ENCODE measurements around the gene NT5DC1. TPM values are rescaled to one million over a fixed set of nuclear protein-coding genes. Genes with fewer than 3 reads are reported as not detected.
"Not testable (repeated sequence)": the region's sequence is repeated elsewhere in the genome, so short reads cannot be mapped to it uniquely, and the experiment has no call there.

NT5DC1 gene
- total RNA-seq, 2 experiments from 2014 or later: 51.1 to 51.3 TPM

DNA sequence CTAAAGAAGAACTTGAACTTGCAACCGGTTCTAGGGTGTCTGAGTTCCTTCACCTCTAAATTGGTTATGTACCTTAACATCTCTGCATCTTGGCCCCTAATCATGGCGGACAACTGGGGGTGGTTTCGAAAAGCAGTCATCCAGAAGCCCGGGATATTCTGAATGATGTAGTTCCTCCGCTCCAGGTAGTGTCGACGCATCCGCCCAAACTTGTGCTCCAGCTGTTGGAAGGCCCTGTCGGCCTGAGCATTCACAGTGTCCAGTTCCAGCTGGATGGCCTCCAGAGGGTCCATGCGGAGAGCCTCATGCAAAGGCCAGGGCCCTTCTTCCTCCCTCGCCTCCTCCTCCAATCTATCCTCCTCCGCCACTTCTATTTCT is 178.2 kb downstream of the NT5DC1 start:
- peaks cover 52% of the 10 kb centered on the region for H3K4me1 Mint-ChIP-seq (ENCODE audit: low read depth)
- H3K9me3 Mint-ChIP-seq: no peaks in the 10 kb centered on the region
- ChIA-PET POLR2A (interaction anchor here (0.6 to 3.0 kb wide), 8 partner anchors 10 to 402 kb away, joined by 3 to 15 read pairs (median 4); partner anchors contain the start of genes NT5DC1, RWDD1 and TSPYL4), CTCF (interaction anchor here (1.0 to 5.2 kb wide), 5 partner anchors 9 to 254 kb away, joined by 4 to 30 read pairs (median 4); no protein-coding TSS in a partner anchor)
- H3K4me3 Mint-ChIP-seq: peak overlapping the region; percentile 91
- H3K27ac Mint-ChIP-seq: peak overlapping the region; percentile 95
- peak; percentile 53 for DNase-seq
- intact Hi-C loops (cut with micrococcal nuclease): loop anchor here (1.0 to 10.0 kb wide), 11 partner anchors 11 to 1326 kb away; partner anchors contain the start of genes DSE, GOPC, NT5DC1 and RSPH4A
- peaks cover 40% of the 10 kb centered on the region for H3K36me3 Mint-ChIP-seq
- no peaks in the 10 kb centered on the region for H3K27me3 Mint-ChIP-seq

DNA sequence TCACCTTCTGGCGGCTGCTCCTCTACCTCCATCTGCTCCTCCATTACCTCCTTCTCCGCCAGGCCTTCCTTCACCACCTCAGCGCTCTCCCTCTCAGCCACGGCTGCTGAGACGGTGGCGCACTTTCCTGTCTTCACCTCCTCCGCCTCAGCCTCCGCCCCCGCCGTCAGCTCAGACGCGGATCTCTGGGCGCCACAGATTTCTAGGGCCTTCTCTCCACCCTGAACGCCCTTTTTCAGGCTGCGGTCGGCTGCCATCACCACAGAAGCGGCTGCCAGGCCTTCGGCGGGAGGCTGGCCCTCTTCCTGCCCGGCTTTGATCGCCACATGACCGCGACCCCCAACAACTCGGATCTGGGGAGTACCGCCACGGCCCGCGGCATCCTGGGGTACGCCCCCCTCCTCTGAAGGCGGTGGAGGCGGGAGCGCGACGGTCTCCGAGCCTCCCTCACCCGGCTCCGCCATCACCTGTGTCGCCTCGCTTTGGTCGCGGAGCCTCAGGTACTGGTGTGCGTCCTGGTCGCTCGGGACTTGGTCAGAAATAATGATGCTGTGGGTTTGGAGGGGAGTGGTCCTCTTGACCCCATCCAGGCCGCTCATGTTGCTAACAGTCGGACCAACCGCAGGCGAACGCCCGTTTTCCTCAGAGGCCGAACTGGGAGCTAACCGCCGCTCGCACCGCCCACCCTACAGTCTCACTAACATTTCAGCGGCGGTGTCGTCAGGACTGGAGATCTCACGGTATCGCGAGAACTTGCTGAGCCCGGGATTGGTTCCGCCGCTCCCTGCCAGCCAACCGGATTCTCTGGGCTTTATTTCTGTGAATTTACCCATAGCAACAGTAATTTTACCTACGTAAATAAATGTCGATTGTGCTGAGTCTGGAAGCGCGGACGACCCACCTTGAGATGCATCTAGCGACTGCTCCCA is 178.8 kb downstream of the NT5DC1 start, which contains the start of gene TSPYL1:
Gene TSPYL1, minus strand, starts transcription at position 699 of the 929 bp plus-strand sequence. Its CDS starts 100 bp downstream, at position 599.
- H3K4me3 Mint-ChIP-seq: peak within 1 kb of the TSS; percentile 91
- ChIA-PET POLR2A (interaction anchor here (0.6 to 3.0 kb wide), 13 partner anchors 10 to 402 kb away, joined by 3 to 15 read pairs (median 4); partner anchors contain the start of genes KPNA5, NT5DC1, RWDD1 and TSPYL4), CTCF (interaction anchor here (0.6 to 5.2 kb wide), 8 partner anchors 9 to 282 kb away, joined by 3 to 30 read pairs (median 4); no protein-coding TSS in a partner anchor)
- H3K36me3 Mint-ChIP-seq: peaks cover 40% of the 10 kb centered on the region
- H3K27ac Mint-ChIP-seq: peak within 1 kb of the TSS; percentile 95
- no peaks in the 10 kb centered on the region for H3K27me3 Mint-ChIP-seq
- DNase-seq: peak; percentile 97
- intact Hi-C loops (cut with micrococcal nuclease): loop anchor here (1.0 to 10.0 kb wide), 11 partner anchors 11 to 1325 kb away; partner anchors contain the start of genes DSE, GOPC, NT5DC1 and RSPH4A
- no peaks in the 10 kb centered on the region for H3K9me3 Mint-ChIP-seq
- H3K4me1 Mint-ChIP-seq (ENCODE audit: low read depth): peaks cover 49% of the 10 kb centered on the region

DNA sequence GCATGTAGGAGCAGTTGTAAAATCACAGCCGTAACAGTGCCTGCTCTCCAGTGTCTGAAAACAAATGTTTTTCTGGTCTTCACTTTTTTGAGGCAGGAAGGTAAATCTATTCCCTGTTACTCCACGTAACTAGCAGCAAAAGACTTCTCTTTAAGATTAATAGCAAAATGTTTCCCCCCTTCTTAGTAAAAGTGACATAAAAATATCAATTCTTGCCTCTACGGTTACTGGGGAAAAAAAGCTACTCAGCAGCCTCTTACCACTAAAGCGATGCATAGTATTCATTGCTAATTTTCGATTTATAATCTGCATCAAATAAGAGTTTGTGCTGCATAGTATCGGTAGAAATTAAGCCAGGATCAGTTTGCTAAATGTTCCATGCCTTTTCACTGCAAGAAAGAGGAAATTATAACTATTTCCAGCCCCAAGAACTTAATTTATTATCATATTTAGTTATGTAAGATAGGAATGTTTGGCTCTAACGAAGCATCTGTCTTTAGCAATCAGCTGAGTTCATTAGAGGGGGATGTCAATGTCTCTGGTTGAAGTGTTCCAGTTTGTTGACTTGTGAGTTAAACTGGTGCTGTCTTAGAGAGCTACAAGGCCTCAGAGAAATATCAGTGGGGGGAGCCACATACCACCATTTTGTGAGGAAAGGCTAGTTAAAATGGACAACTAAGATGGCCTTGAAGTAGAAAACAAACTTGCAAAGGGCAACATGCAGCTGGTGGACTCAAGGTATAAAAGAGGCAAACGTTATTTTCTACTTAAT is 179.7 kb downstream of the NT5DC1 start:
- intact Hi-C loops (cut with micrococcal nuclease): no loop called here
- peaks cover 35% of the 10 kb centered on the region for H3K36me3 Mint-ChIP-seq
- peak overlapping the region; percentile 91 for H3K4me3 Mint-ChIP-seq
- peaks cover 43% of the 10 kb centered on the region for H3K4me1 Mint-ChIP-seq (ENCODE audit: low read depth)
- no peak for DNase-seq
- H3K27me3 Mint-ChIP-seq: no peaks in the 10 kb centered on the region
- H3K9me3 Mint-ChIP-seq: no peaks in the 10 kb centered on the region
- CTCF ChIA-PET: interaction anchor here (0.6 to 5.2 kb wide), 9 partner anchors 8 to 291 kb away, joined by 3 to 30 read pairs (median 4); partner anchors contain the start of gene RWDD1
- peak overlapping the region; percentile 95 for H3K27ac Mint-ChIP-seq
- POLR2A ChIA-PET: interaction anchor here (0.7 to 3.0 kb wide), 8 partner anchors 12 to 401 kb away, joined by 3 to 15 read pairs (median 4); partner anchors contain the start of genes KPNA5, RWDD1 and TSPYL4

DNA sequence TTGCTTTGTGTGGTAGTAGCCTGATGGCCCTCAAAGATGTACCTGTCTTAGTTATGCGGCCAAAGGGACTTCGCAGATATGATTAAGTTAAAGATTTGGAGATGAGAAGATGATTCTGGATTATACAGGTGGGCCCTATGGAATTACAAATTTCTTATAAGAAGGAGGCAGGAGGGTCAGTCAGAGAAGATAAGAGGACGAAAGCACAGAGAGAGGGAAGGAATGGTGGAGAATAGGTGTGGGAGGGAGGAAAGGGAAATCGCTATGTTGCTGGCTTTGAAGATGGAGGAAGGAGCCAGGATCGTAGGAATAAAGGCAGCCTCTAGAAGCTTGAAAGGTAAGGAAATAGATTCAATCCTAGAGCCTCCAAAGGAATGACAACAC is 180.3 kb downstream of the NT5DC1 start:
- peak overlapping the region; percentile 91 for H3K4me3 Mint-ChIP-seq
- ChIA-PET CTCF (interaction anchor here (1.1 to 5.2 kb wide), 4 partner anchors 11 to 290 kb away, joined by 3 to 30 read pairs (median 6); partner anchors contain the start of gene RWDD1), POLR2A (interaction anchor here (2.9 to 3.0 kb wide), 2 partner anchors 29 to 291 kb away, joined by 13 to 15 read pairs; partner anchors contain the start of gene RWDD1)
- H3K9me3 Mint-ChIP-seq: no peaks in the 10 kb centered on the region
- H3K27ac Mint-ChIP-seq: peak overlapping the region; percentile 95
- intact Hi-C loops (cut with micrococcal nuclease): no loop called here
- peaks cover 32% of the 10 kb centered on the region for H3K36me3 Mint-ChIP-seq
- no peak for DNase-seq
- H3K27me3 Mint-ChIP-seq: no peaks in the 10 kb centered on the region
- H3K4me1 Mint-ChIP-seq (ENCODE audit: low read depth): peaks cover 37% of the 10 kb centered on the region

DNA sequence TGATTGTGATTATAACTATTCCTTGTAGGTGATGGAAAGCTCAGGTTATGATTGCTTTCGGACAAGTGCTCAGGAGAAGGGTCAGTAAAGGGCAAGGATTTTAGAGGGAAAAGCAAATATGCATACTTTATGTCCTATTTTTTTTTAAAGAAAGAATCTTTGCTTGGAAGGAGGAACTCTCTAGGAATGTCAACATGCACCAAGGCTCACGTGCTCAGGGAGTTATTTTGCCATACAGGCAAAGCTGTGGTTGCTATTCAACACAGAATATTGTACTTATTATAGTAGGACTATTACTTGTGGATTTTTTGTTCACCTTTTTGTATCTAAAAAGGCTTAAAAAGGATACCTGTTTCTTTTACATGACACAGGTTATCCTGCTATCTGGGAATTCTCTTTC is 182.0 kb downstream of the NT5DC1 start:
- ChIA-PET POLR2A (no interaction called here), CTCF (interaction anchor here (0.8 to 1.0 kb wide), 2 partner anchors 11 to 14 kb away, joined by 3 to 4 read pairs; no protein-coding TSS in a partner anchor)
- peaks cover 19% of the 10 kb centered on the region for H3K36me3 Mint-ChIP-seq
- DNase-seq: no peak
- intact Hi-C loops (cut with micrococcal nuclease): no loop called here
- H3K27ac Mint-ChIP-seq: no peak overlapping the region
- no peaks in the 10 kb centered on the region for H3K27me3 Mint-ChIP-seq
- no peak overlapping the region for H3K4me3 Mint-ChIP-seq
- H3K4me1 Mint-ChIP-seq (ENCODE audit: low read depth): peaks cover 22% of the 10 kb centered on the region
- no peaks in the 10 kb centered on the region for H3K9me3 Mint-ChIP-seq

DNA sequence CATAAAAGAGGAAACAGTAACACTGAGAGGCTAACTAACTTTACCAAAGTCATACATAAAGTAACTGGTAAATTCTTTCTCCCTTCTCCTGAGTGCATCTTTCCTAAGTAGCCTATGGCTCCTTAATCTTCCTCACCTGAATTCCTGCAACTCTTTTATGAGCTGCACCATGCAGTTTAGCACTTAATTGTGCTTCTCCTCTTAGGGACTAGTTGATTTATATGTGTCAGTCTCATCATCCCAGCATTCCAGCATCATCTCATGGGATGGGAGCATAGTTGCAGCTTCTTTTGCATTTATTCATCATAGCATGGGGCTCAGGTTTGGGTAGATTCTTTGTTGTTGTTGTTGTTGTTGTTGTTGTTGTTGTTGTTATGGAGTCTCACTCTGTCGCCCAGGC is 182.5 kb downstream of the NT5DC1 start:
- peaks cover 17% of the 10 kb centered on the region for H3K4me1 Mint-ChIP-seq (ENCODE audit: low read depth)
- intact Hi-C loops (cut with micrococcal nuclease): no loop called here

DNA sequence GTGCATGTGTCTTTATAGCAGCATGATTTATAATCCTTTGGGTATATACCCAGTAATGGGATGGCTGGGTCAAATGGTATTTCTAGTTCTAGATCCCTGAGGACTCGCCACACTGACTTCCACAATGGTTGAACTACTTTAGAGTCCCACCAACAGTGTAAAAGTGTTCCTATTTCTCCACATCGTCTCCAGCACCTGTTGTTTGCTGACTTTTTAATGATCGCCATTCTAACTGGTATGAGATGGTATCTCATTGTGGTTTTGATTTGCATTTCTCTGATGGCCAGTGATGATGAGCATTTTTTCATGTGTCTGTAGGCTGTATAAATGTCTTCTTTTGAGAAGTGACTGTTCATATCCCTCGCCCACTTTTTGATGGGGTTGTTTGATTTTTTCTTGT is 184.3 kb downstream of the NT5DC1 start:
- intact Hi-C loops (cut with micrococcal nuclease): loop anchor here (5.0 kb wide), 1 partner anchor 177 kb away; the partner anchor contains the start of gene CALHM6
- H3K27ac Mint-ChIP-seq, H3K36me3 Mint-ChIP-seq, H3K27me3 Mint-ChIP-seq, DNase-seq, H3K4me3 Mint-ChIP-seq, CTCF ChIA-PET, H3K9me3 Mint-ChIP-seq, POLR2A ChIA-PET: not testable (repeated sequence)
- peaks cover 14% of the 10 kb centered on the region for H3K4me1 Mint-ChIP-seq (ENCODE audit: low read depth)

More for the DNA sequence above, 182.5 kb downstream of the NT5DC1 start:
- Mint-ChIP-seq H3K27ac (no peak overlapping the region), H3K9me3 (no peaks in the 10 kb centered on the region), H3K4me3 (no peak overlapping the region), H3K27me3 (no peaks in the 10 kb centered on the region), H3K36me3 (peaks cover 15% of the 10 kb centered on the region)
- no peak for DNase-seq
- ChIA-PET POLR2A (no interaction called here), CTCF (interaction anchor here (0.8 to 1.0 kb wide), 2 partner anchors 10 to 14 kb away, joined by 3 to 4 read pairs; no protein-coding TSS in a partner anchor)

DNA sequence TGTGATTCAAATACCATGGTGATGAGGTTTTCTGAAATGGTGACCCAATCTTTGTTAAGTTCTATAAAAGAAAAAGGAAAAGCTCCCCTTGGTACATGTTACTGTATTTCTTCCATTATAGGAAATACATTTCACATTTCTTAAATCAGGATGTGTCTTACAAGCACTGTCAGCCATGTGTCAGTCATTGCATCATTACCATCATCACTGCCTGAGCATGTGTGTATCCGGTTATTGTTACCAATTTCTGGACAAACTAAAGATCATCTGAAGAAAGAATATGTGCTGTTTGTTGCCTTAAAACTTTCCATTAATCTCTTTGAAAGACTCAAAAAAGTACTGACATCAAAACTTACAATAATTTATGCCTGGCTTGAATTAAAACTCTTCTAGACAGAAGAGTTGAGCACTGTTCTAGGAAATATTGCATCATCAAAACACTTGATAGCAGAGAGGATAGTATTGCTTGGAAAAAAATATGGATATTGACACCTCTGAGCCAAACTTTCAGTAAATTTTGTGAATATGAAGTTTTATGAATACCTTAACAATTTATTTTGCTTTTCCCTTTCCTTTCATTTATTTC is 186.2 kb downstream of the NT5DC1 start:
- Mint-ChIP-seq H3K27ac (no peak overlapping the region), H3K4me1 (ENCODE audit: low read depth) (no peaks in the 10 kb centered on the region), H3K36me3 (no peaks in the 10 kb centered on the region), H3K4me3 (no peak overlapping the region), H3K27me3 (no peaks in the 10 kb centered on the region), H3K9me3 (no peaks in the 10 kb centered on the region)
- ChIA-PET POLR2A (no interaction called here), CTCF (interaction anchor here (0.6 to 4.4 kb wide), 34 partner anchors 8 to 358 kb away, joined by 3 to 82 read pairs (median 7); partner anchors contain the start of genes CALHM6, RWDD1 and TSPYL1)
- no peak for DNase-seq
- intact Hi-C loops (cut with micrococcal nuclease): loop anchor here (1.0 to 5.0 kb wide), 2 partner anchors 175 to 245 kb away; partner anchors contain the start of gene CALHM6

DNA sequence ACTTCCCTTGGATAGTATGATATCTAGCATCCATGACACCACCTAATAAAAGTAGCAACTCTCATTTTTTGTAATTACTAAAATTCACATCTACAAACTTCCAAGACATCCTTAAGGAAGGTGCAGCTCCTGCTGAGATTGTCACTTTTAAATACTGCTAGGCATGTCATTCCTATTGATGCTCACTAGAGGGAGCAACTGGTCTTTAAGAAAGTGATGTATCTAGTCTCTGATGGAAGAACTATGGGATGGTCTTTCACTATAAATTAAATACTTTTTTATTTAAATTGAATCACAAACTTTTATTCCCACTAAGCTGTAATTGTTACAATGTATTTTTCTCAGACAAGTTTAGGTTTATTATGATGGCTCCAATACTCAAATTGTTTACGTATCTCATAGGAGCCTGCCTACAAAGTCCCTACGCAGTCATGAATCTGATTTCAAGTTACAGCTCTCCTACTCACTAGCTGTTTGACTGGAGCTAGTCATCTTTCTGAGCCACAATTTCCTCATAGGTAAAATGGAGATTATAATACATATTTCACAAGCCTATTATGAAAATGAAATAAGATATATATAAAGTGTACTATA is 187.1 kb downstream of the NT5DC1 start:
- ChIA-PET POLR2A (no interaction called here), CTCF (interaction anchor here (0.6 to 4.4 kb wide), 45 partner anchors 9 to 357 kb away, joined by 3 to 82 read pairs (median 4); partner anchors contain the start of genes CALHM5, CALHM6, RWDD1 and TSPYL1)
- Mint-ChIP-seq H3K4me3 (no peak overlapping the region), H3K27me3 (no peaks in the 10 kb centered on the region), H3K27ac (no peak overlapping the region), H3K4me1 (ENCODE audit: low read depth) (no peaks in the 10 kb centered on the region), H3K9me3 (no peaks in the 10 kb centered on the region), H3K36me3 (no peaks in the 10 kb centered on the region)
- DNase-seq: no peak
- intact Hi-C loops (cut with micrococcal nuclease): loop anchor here (1.0 to 5.0 kb wide), 2 partner anchors 175 to 245 kb away; partner anchors contain the start of gene CALHM6

DNA sequence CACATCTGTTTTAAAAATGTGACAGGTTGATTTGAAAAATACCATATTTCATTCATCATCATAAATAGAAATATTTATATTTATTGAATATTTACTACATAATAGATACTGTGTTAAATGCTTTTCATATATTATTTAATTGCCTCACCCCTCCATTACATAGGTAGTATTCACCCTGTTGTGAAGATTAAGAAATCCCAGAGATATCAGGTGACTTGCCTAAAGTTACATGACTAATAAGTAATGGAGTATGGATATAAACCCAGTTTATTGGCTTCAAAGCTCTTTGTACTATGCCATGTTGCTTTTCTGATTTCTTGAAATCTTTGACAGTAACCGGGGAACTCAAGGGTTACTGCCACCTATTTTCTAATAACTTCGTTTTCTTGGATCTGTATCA is 189.2 kb downstream of the NT5DC1 start:
- ChIA-PET POLR2A (no interaction called here), CTCF (interaction anchor here (1.3 to 4.4 kb wide), 4 partner anchors 8 to 273 kb away, joined by 5 to 82 read pairs (median 12); no protein-coding TSS in a partner anchor)
- no peaks in the 10 kb centered on the region for H3K4me1 Mint-ChIP-seq (ENCODE audit: low read depth)
- no peak overlapping the region for H3K4me3 Mint-ChIP-seq
- no peaks in the 10 kb centered on the region for H3K27me3 Mint-ChIP-seq
- no peak for DNase-seq
- intact Hi-C loops (cut with micrococcal nuclease): loop anchor here (5.0 kb wide), 1 partner anchor 172 kb away; the partner anchor contains the start of gene CALHM6
- no peaks in the 10 kb centered on the region for H3K36me3 Mint-ChIP-seq
- no peaks in the 10 kb centered on the region for H3K9me3 Mint-ChIP-seq
- no peak overlapping the region for H3K27ac Mint-ChIP-seq
